Stimulated activated CD8-positive, alpha-beta memory T cell treated with anti-CD3 and anti-CD28 coated beads, Interleukin-2, amount 100 ng/mL, for 1 hour (primary cell): Measurements from ENCODE around the gene MAZ.

ENCODE experiments used
- DNase-seq, 2 donors: peaks; one replicate each; pipeline ENCODE4 v3.0.0-alpha.2; 2020; ENCODE audit warnings: low read depth in 2 of 2

MAZ gene

DNA sequence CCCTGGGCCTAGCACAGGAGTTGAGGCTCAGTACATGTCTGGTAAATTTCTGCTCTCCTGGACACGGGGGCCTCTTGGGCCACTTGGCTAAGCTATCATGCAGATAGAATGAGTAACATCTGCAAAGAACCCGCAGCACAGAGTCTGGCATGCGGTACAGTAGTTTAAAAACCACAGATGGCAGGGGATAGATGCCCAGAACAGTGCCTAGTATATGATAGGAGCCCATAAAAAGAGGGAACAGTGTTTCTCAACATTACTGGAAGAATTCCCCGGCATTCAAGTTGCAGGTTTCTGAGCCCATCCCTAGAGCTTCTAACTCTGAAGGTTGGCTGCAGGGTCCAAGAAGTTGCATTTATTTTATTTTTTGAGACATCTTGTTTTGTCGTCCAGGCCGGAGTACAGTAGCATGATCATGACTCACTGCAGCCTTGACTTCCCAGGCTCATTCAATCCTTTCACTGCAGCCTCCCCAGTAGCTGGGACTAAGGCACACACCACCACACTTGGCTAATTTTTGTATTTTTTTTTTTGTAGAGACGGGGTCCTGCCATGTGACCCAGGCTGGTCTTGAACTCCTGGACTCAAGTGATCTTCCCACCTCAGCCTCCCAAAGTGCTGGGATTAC lies 50.9 kb downstream of the MAZ start:
- DNase-seq, result no peak

DNA sequence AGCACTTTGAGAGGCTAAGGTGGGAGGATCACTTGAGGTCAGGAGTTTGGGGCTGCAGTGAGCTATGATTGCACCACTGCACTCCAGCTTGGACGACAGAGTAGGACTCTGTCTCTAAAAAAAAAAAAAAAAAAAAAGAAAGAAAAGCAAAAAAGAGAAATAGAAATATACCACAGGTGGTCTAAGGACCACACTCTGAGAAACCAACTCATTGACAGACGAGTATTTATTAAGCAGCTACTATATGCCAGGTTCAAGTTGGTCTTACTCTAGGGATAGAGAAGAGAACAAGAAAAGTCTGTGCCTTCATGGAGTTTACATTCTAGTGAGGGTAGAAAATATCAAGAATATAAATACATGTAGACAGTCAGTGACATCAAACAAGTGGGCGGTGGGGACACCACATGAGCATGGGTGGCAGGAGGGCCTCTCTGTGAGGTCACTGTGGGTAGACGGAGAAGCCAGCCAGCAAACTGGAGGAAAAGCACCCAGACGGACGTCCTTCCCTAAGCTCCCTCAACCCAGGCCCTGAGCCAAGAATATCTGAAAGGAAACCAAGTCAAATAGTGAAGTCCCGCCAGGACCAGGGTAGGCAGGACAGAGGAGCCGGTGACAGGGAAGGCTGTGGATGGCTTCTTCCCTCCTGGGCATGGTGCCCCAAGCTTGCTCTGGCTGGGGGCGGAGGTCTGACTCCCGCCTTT lies 52.0 kb downstream of the MAZ start:
- DNase-seq, result no peak

DNA sequence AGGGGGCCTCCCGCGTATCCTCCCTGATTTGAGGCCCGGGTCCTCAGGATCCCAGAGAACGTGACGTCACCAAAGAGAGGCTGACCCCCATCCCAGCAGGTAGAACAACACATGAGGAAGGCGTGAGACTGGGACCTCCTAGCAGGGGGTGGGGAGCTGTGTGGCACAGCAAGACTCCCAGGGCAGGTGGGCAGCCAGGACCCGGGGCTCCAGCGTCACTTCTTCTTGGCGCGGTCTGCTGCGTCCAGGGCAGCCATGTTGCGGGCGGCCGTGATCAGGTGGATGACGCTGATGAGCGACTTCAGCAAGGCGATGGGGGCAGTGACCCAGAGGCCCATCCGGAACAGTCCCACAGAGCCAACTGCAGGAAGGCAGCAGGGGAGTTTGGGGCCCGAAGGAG lies 52.6 kb downstream of the MAZ start:
- DNase-seq, result no peak

DNA sequence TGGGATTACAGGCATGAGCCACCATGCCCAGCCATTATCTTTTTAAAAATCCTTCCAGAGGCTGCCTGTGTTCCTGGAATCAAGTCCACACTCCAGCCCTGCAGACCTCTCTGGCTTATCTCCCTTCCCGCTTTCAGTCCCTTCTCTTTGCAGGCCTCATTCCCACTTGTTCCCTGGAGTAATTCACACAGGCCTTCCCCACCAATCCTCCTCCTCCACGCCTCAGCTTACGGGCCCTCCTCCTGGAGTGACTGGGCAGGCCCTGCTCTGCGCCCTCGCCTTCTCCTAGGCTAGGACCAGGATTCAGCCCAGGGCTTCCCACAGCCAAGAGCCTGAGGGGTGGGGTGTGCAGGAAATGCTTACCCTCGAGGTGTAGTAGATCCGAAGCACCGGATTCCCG lies 53.9 kb downstream of the MAZ start:
- no peak for DNase-seq
